Liver (tissue), 9 donors: ENCODE measurements around the gene SLC25A21. TPM values are rescaled to one million over a fixed set of nuclear protein-coding genes. Genes with fewer than 3 reads are reported as not detected.

Source experiments
- DNase-seq: peaks from one replicate; pipeline ENCODE4 v3.0.0-alpha.2; 2017; ENCODE audit warnings: low spot score
- H3K27ac ChIP-seq, 2 donors: one replicate each; pipeline ENCODE4 v1.7.0; 2013; ENCODE audit warnings: inconsistent platforms in 2 of 2, low read length in 2 of 2, control low read depth in 1 of 2, low read depth in 1 of 2, mild to moderate bottlenecking in 1 of 2
- H3K27me3 ChIP-seq, 4 donors: one replicate each; pipeline versions ENCODE4 v1.6.1 to v1.7.0; 2013; ENCODE audit warnings: low read length in 3 of 4, inconsistent platforms in 1 of 4, mild to moderate bottlenecking in 1 of 4, moderate library complexity in 1 of 4; ENCODE audit not compliant: control insufficient read depth in 4 of 4, insufficient read depth in 4 of 4
- H3K36me3 ChIP-seq, 4 donors: one replicate each; pipeline versions ENCODE4 v1.6.1 to v1.7.0; 2013; ENCODE audit warnings: low read length in 3 of 4, mild to moderate bottlenecking in 3 of 4, low read depth in 1 of 4, moderate library complexity in 1 of 4; ENCODE audit not compliant: control insufficient read depth in 4 of 4, insufficient read depth in 3 of 4
- H3K4me1 ChIP-seq, 4 donors: one replicate each; pipeline versions ENCODE4 v1.6.1 to v1.7.0; 2013; ENCODE audit warnings: low read length in 3 of 4, mild to moderate bottlenecking in 3 of 4, moderate library complexity in 1 of 4; ENCODE audit not compliant: control insufficient read depth in 4 of 4, insufficient read depth in 4 of 4
- H3K4me3 ChIP-seq, 3 donors: one replicate each; pipeline versions ENCODE4 v1.6.1 to v1.7.0; 2013; ENCODE audit warnings: low read length in 3 of 3, control low read depth in 1 of 3, low read depth in 1 of 3, mild to moderate bottlenecking in 1 of 3
- H3K9ac ChIP-seq, 2 donors: one replicate each; pipeline ENCODE4 v1.7.0; 2013; ENCODE audit warnings: low read length in 2 of 2, mild to moderate bottlenecking in 2 of 2, moderate library complexity in 2 of 2, control low read depth in 1 of 2, low read depth in 1 of 2
- H3K9me3 ChIP-seq, 4 donors: one replicate each; pipeline versions ENCODE4 v1.6.1 to v1.7.0; 2013; ENCODE audit warnings: low read length in 3 of 4; ENCODE audit not compliant: control insufficient read depth in 4 of 4
- ATF3 ChIP-seq: IDR thresholded peaks from 2 replicates; pipeline ENCODE4 v1.6.1; 2016; ENCODE audit warnings: antibody characterized with exemption
- CTCF ChIP-seq: fragments of 150-350 bp; IDR thresholded peaks from 2 replicates; pipeline ENCODE4 v1.5.1; 2017; ENCODE audit warnings: improper control_type of control experiment, low read depth, low read length; ENCODE audit not compliant: missing input control
- EGR1 ChIP-seq, 2 donors: IDR thresholded peaks; 2 replicates each; pipeline ENCODE4 v1.6.1; 2016 to 2018; ENCODE audit warnings: antibody characterized with exemption in 2 of 2, low read depth in 2 of 2
- FOXA1 ChIP-seq: IDR thresholded peaks from 2 replicates; pipeline ENCODE4 v1.6.1; 2016; ENCODE audit warnings: antibody characterized with exemption
- FOXA2 ChIP-seq: IDR thresholded peaks from 2 replicates; pipeline ENCODE4 v1.6.1; 2016; ENCODE audit warnings: antibody characterized with exemption
- GABPA ChIP-seq, 2 donors: IDR thresholded peaks in 1 of 2; conservative IDR thresholded peaks in 1 of 2; 2 replicates each; pipeline ENCODE4 v1.6.1; 2016; ENCODE audit warnings: antibody characterized with exemption in 2 of 2, mild to moderate bottlenecking in 1 of 2, moderate library complexity in 1 of 2
- HNF4A ChIP-seq, 2 donors: conservative IDR thresholded peaks; 2 replicates each; pipeline ENCODE4 v1.6.1; 2016; ENCODE audit warnings: antibody characterized with exemption in 2 of 2, mild to moderate bottlenecking in 2 of 2
- HNF4G ChIP-seq: IDR thresholded peaks from 2 replicates; pipeline ENCODE4 v1.6.1; 2016; ENCODE audit warnings: antibody characterized with exemption
- JUND ChIP-seq, 2 donors: IDR thresholded peaks; 2 replicates each; pipeline ENCODE4 v1.6.1; 2016; ENCODE audit warnings: antibody characterized with exemption in 2 of 2
- MAX ChIP-seq: IDR thresholded peaks from 2 replicates; pipeline ENCODE4 v1.6.1; 2016; ENCODE audit warnings: antibody characterized with exemption
- NR2F2 ChIP-seq: IDR thresholded peaks from 2 replicates; pipeline ENCODE4 v1.6.1; 2016; ENCODE audit warnings: antibody characterized with exemption
- RAD21 ChIP-seq, 2 donors: IDR thresholded peaks; 2 replicates each; pipeline ENCODE4 v1.6.1; 2016; ENCODE audit warnings: antibody characterized with exemption in 2 of 2, mild to moderate bottlenecking in 2 of 2
- REST ChIP-seq: IDR thresholded peaks from 2 replicates; pipeline ENCODE4 v1.6.1; 2016; ENCODE audit warnings: antibody characterized with exemption, mild to moderate bottlenecking
- RXRA ChIP-seq, 2 donors: IDR thresholded peaks; 2 replicates each; pipeline ENCODE4 v1.6.1; 2017 to 2018; ENCODE audit warnings: antibody characterized with exemption in 2 of 2, mild to moderate bottlenecking in 1 of 2
- SP1 ChIP-seq: IDR thresholded peaks from 2 replicates; pipeline ENCODE4 v1.6.1; 2018; ENCODE audit warnings: antibody characterized with exemption, mild to moderate bottlenecking
- TAF1 ChIP-seq: conservative IDR thresholded peaks from 2 replicates; pipeline ENCODE4 v1.6.1; 2016; ENCODE audit warnings: antibody characterized with exemption, mild to moderate bottlenecking
- YY1 ChIP-seq: IDR thresholded peaks from 2 replicates; pipeline ENCODE4 v1.6.1; 2016; ENCODE audit warnings: antibody characterized with exemption, mild to moderate bottlenecking
- WGBS: extraction: QIAGEN DNeasy Blood & Tissue Kit; methylation state at CpG from one replicate; pipeline ENCODE4 v1.1.7; 2013; 5-methylcytosine and 5-hydroxymethylcytosine counted together
- polyA plus RNA-seq, 2 donors: library from polyadenylated mRNA; stranded (reverse) in 1 of 2; unstranded in 1 of 2; fragments of 200-250 nt in 1 of 2; fragments of >200 nt in 1 of 2; fragmentation: Nextera tagmentation in 1 of 2; extraction: Ambion mirVana in 1 of 2; gene quantifications; one replicate each; pipeline versions ENCODE4 v1.2.1 to v1.2.3, GENCODE V29; 2013 to 2015
- total RNA-seq, 2 donors: library from RNA; depleted of rRNA; stranded (reverse); fragments of >200 nt; gene quantifications; one replicate each; pipeline ENCODE4 v1.2.3, GENCODE V29; 2014
- donor health status: healthy.
- donor health status: healthy.
- donor health status: healthy.
- donor health status: healthy.
- donor health status: healthy.

Gene SLC25A21
- total and polyA plus RNA-seq, 4 donors = 0.13 to 24.3 (median 0.23) TPM

- WGBS = 98% methylated on average over 2 of the region's 2 CpGs
- TF ChIP-seq FOXA1 = no peak
- no peak for TF ChIP-seq MAX
- no peak for TF ChIP-seq RXRA (IDR thresholded peaks at IDR 0.05)
- no peak for TF ChIP-seq JUND (IDR thresholded peaks at IDR 0.05)
- TF ChIP-seq EGR1 (IDR thresholded peaks at IDR 0.05; ENCODE audit: low read depth in 2 of 2) = no peak
- TF ChIP-seq REST = no peak
- no peak for TF ChIP-seq CTCF
- no peaks in the 10 kb centered on the region for H3K27me3 ChIP-seq
- no peak overlapping the region for H3K27ac ChIP-seq
- no peaks in the 10 kb centered on the region for H3K4me1 ChIP-seq
- H3K4me3 ChIP-seq = no peak overlapping the region
- H3K9ac ChIP-seq = no peak overlapping the region
- H3K9me3 ChIP-seq = peaks cover 0 to 1% (median 0%) of the 10 kb centered on the region in 4 donors
- no peaks in the 10 kb centered on the region for H3K36me3 ChIP-seq
- DNase-seq = no peak
Measured at GRCh38 chr14:37054869-37055268, 117.5 kb downstream of the SLC25A21 start.

- TF ChIP-seq HNF4G (no peak), MAX (no peak), HNF4A (conservative IDR thresholded peaks at IDR 0.05) (no peak), EGR1 (IDR thresholded peaks at IDR 0.05; ENCODE audit: low read depth in 2 of 2) (no peak), SP1 (no peak), FOXA2 (no peak)
- H3K4me3 ChIP-seq = no peak overlapping the region
- no peak overlapping the region for H3K9ac ChIP-seq
- no peak for DNase-seq
- H3K4me1 ChIP-seq = no peaks in the 10 kb centered on the region
- H3K36me3 ChIP-seq = no peaks in the 10 kb centered on the region
- H3K9me3 ChIP-seq = peaks cover 0 to 1% (median 0%) of the 10 kb centered on the region in 4 donors
- H3K27me3 ChIP-seq = no peaks in the 10 kb centered on the region
- H3K27ac ChIP-seq = no peak overlapping the region
Measured at GRCh38 chr14:37054144-37054543, 118.3 kb downstream of the SLC25A21 start.

GRCh38 chr14:37051680-37052079, 120.7 kb downstream of the SLC25A21 start:
- Histone ChIP-seq H3K36me3 (no peaks in the 10 kb centered on the region), H3K4me3 (no peak overlapping the region), H3K9me3 (peaks cover 0 to 1% (median 0%) of the 10 kb centered on the region in 4 donors), H3K4me1 (no peaks in the 10 kb centered on the region), H3K27ac (no peak overlapping the region), H3K27me3 (no peaks in the 10 kb centered on the region), H3K9ac (no peak overlapping the region)
- WGBS = 93% methylated on average over 5 of the region's 5 CpGs
- DNase-seq = no peak
- TF ChIP-seq RXRA (IDR thresholded peaks at IDR 0.05) (no peak), HNF4A (conservative IDR thresholded peaks at IDR 0.05) (no peak), SP1 (no peak), FOXA2 (no peak), HNF4G (no peak), NR2F2 (no peak), ATF3 (no peak), EGR1 (IDR thresholded peaks at IDR 0.05; ENCODE audit: low read depth in 2 of 2) (no peak), YY1 (no peak), FOXA1 (no peak), RAD21 (IDR thresholded peaks at IDR 0.05) (no peak), TAF1 (no peak), GABPA (IDR thresholded peaks at IDR 0.05 in 1 of 2, conservative IDR thresholded peaks at IDR 0.05 in 1 of 2) (no peak), REST (no peak)
